HepG2 (cell line): ENCODE results near the gene CD320. TPM values are rescaled to one million over a fixed set of nuclear protein-coding genes. Genes with fewer than 3 reads are reported as not detected.

ENCODE experiments used
- ATAC-seq: fragments of 200-7000 bp; cut with Tn5 transposase; 3 replicates; pipeline ENCODE4 v1.9.1; 2020; ENCODE audit warnings: mild to moderate bottlenecking, moderate library complexity
- BruUV-seq: library from RNA; stranded (reverse); fragments of 400-500 nt; replicated peaks from 2 replicates; lab custom pipeline; 2021; lab: Mats Ljungman, UMichigan
- CTCF ChIA-PET: fragments of 300-600 bp; formaldehyde crosslinking; extraction: SDS; loops from one replicate; lab custom pipeline; 2021; ENCODE audit warnings: low total read pairs, inconsistent platforms, low intra/inter-chr PET ratio; lab: Yijun Ruan, JAX
- POLR2A ChIA-PET: fragments of 350-600 bp; sonication (Branson Sonifier 250); formaldehyde crosslinking; loops from one replicate; lab custom pipeline; 2020; ENCODE audit warnings: antibody characterized with exemption, inconsistent platforms; lab: Yijun Ruan, JAX
- DNase-seq: peaks from one replicate; pipeline ENCODE4 v3.0.0-alpha.2; 2015; ENCODE audit warnings: low spot score
- FAIRE-seq: peaks from 3 replicates; lab custom pipeline; 2011; peaks lifted over from hg19 to GRCh38; lab: Jason Lieb, UNC
- H2AFZ ChIP-seq: one replicate; pipeline ENCODE4 v1.6.1; 2011; ENCODE audit warnings: low read length, inconsistent platforms
- H3K27ac ChIP-seq: fragments of 300-600 bp; 3 replicates; pipeline ENCODE4 v1.8.0; 2011; ENCODE audit warnings: mixed run types, mild to moderate bottlenecking, mixed read lengths, low read length, inconsistent platforms; ENCODE audit not compliant: insufficient read depth; ENCODE audit errors: extremely low read length
- H3K27me3 ChIP-seq, 2 experiments: fragments of 200-600 bp in 1 of 2; 2 replicates in 1 of 2; 3 replicates in 1 of 2; pipeline versions ENCODE4 v1.6.0 to v1.8.0; 2011; ENCODE audit warnings: low read length in 2 of 2, mild to moderate bottlenecking in 2 of 2, moderate library complexity in 2 of 2, inconsistent platforms in 1 of 2; ENCODE audit not compliant: insufficient read depth in 2 of 2, control insufficient read depth in 1 of 2
- H3K36me3 ChIP-seq, 2 experiments: fragments of 200-600 bp in 1 of 2; replicated peaks in 1 of 2; 2 replicates in 1 of 2; 3 replicates in 1 of 2; pipeline versions ENCODE4 v1.5.1 to v1.8.0; 2011; ENCODE audit warnings: low read length in 2 of 2, inconsistent platforms in 1 of 2; ENCODE audit not compliant: insufficient read depth in 2 of 2, control insufficient read depth in 1 of 2
- H3K4me1 ChIP-seq: 2 replicates; pipeline ENCODE4 v1.5.1; 2012; ENCODE audit warnings: low read length, inconsistent platforms; ENCODE audit not compliant: insufficient read depth
- H3K4me2 ChIP-seq: 2 replicates; pipeline ENCODE4 v1.6.0; 2011; ENCODE audit warnings: low read depth, low read length, inconsistent platforms
- H3K4me3 ChIP-seq, 3 experiments: fragments of 200-600 bp in 1 of 3; sonication (generic), shearing (Covaris generic) in 1 of 3; replicated peaks in 1 of 3; 2 replicates each; pipeline ENCODE4 v1.5.1; 2011 to 2016; ENCODE audit warnings: low read length in 3 of 3, inconsistent platforms in 2 of 3, low read depth in 2 of 3, mild to moderate bottlenecking in 2 of 3, control low read depth in 1 of 3, mixed read lengths in 1 of 3; ENCODE audit not compliant: insufficient read depth in 1 of 3
- H3K79me2 ChIP-seq: one replicate; pipeline ENCODE4 v1.6.1; 2011; ENCODE audit warnings: low read length, inconsistent platforms; ENCODE audit not compliant: insufficient read depth
- H3K9ac ChIP-seq: 2 replicates; pipeline ENCODE4 v1.6.0; 2011; ENCODE audit warnings: mild to moderate bottlenecking, low read depth, low read length, inconsistent platforms; ENCODE audit not compliant: insufficient read depth
- H3K9me3 ChIP-seq: 2 replicates; pipeline ENCODE4 v1.5.1; 2012; ENCODE audit warnings: mild to moderate bottlenecking, low read length
- H4K20me1 ChIP-seq: 2 replicates; pipeline ENCODE4 v1.6.0; 2011; ENCODE audit warnings: inconsistent platforms, mild to moderate bottlenecking, low read length, moderate library complexity; ENCODE audit not compliant: insufficient read depth
- ETS1 ChIP-seq: sonication (generic); formaldehyde crosslinking; IDR thresholded peaks from 2 replicates; pipeline ENCODE4 v1.4.0; 2020; ENCODE audit warnings: missing genetic modification reagents
- HDAC6 ChIP-seq: fragments of 200-600 bp; sonication (generic); IDR thresholded peaks from 2 replicates; pipeline ENCODE4 v1.7.0; 2017; ENCODE audit warnings: mild to moderate bottlenecking, antibody characterized with exemption, low read length, low read depth
- SMAD3 ChIP-seq: sonication (generic); formaldehyde crosslinking; IDR thresholded peaks from 2 replicates; pipeline ENCODE4 v1.4.0; 2020; ENCODE audit warnings: missing genetic modification reagents
- ZBTB38 ChIP-seq: sonication (generic); formaldehyde crosslinking; IDR thresholded peaks from 2 replicates; pipeline ENCODE4 v1.5.1; 2020; ENCODE audit warnings: mild to moderate bottlenecking, missing genetic modification reagents
- WGBS: methylation state at CpG from one replicate; pipeline ENCODE4 v1.1.6; 2017; ENCODE audit warnings: low lambda C conversion rate; 5-methylcytosine and 5-hydroxymethylcytosine counted together
- in situ Hi-C: cut with HindIII; loops from 2 replicates; pipeline ENCODE4 v1.10.0; 2017; ENCODE audit warnings: low pct_unique_long_range_greater_than_20kb; ENCODE audit not compliant: extremely low pct_ligation_motif_present
- intact Hi-C: fragments of 100-400 bp; cut with micrococcal nuclease; formaldehyde crosslinking; loops from one replicate; pipeline ENCODE4 v1.10.0; 2022; ENCODE audit not compliant: unreplicated experiment
- polyA plus RNA-seq, 8 experiments: library from polyadenylated mRNA; depleted of rRNA in 3 of 8; stranded (reverse) in 7 of 8; unstranded in 1 of 8; fragments of >200 nt; fragmentation: Illumina TruSeq in 4 of 8; extraction: Trizol in 4 of 8; gene quantifications; 2 replicates each; pipeline versions ENCODE4 v1.2.1 to v1.2.3, GENCODE V29; 2011 to 2016; ENCODE audit warnings: low read depth in 4 of 8, missing spikeins in 1 of 8, mixed read lengths in 1 of 8; ENCODE audit not compliant: insufficient read depth in 1 of 8
- total RNA-seq, 5 experiments: library from RNA; depleted of rRNA; stranded (reverse); fragments of >200 nt; fragmentation: Illumina TruSeq; extraction: Trizol; gene quantifications; 2 replicates each; pipeline ENCODE4 v1.2.3, GENCODE V29; 2016; ENCODE audit warnings: low read depth in 1 of 5
- TF ChIP-seq, protein P1 (sequence below): sonication (generic); formaldehyde crosslinking; conservative IDR thresholded peaks from 2 replicates; pipeline ENCODE4 v1.8.1; 2023; ENCODE audit warnings: missing genetic modification reagents
- TF ChIP-seq, protein P2 (sequence below): sonication (generic); formaldehyde crosslinking; IDR thresholded peaks from 2 replicates; pipeline ENCODE4 v1.4.0; 2020; ENCODE audit warnings: missing genetic modification reagents

Gene CD320
- total and polyA plus RNA-seq, 2 of the 13 experiments (the other 11 are each of a cell fraction or from before 2014, with no cell fraction given), result 83.1 to 99.9 TPM

DNA sequence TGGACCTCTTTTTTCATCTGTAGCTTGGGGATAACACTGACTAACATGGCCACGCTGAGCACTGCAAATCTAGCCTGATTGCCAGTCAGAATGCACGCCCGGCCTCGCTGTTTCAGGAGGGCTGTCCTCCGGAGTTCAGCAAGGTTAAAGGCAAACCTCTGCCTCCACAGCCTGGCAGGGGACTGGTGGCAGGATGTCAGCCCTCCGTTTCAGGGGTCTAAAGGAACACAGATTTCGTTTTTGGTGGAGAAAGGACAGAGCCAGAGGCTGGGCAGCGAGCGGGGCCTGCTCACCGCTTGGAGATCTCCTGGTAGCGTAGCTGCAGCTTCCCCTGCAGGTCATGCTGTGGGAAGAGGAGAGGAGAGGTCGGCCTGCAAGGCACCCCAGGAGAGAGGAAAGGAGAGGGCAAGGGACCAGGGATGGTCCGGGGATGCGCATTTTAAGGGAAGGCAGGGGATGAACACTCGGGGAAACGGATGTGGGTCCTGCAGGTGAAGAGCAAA, 12.5 kb upstream of the CD320 start (continued):
- TF ChIP-seq, protein P1, sequence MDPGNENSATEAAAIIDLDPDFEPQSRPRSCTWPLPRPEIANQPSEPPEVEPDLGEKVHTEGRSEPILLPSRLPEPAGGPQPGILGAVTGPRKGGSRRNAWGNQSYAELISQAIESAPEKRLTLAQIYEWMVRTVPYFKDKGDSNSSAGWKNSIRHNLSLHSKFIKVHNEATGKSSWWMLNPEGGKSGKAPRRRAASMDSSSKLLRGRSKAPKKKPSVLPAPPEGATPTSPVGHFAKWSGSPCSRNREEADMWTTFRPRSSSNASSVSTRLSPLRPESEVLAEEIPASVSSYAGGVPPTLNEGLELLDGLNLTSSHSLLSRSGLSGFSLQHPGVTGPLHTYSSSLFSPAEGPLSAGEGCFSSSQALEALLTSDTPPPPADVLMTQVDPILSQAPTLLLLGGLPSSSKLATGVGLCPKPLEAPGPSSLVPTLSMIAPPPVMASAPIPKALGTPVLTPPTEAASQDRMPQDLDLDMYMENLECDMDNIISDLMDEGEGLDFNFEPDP (CRISPR knock-in tag), result no peak

GRCh38 chr19:8319807-8320520, 11.8 kb upstream of the CD320 start:
- peaks cover 34% of the 10 kb centered on the region for H3K79me2 ChIP-seq
- TF ChIP-seq ZBTB38 (CRISPR knock-in tag) (peak; percentile 71; the same call in 1 of the 2 replicates), SMAD3 (no peak), HDAC6 (no peak), ETS1 (no peak)
- TF ChIP-seq, protein P2, sequence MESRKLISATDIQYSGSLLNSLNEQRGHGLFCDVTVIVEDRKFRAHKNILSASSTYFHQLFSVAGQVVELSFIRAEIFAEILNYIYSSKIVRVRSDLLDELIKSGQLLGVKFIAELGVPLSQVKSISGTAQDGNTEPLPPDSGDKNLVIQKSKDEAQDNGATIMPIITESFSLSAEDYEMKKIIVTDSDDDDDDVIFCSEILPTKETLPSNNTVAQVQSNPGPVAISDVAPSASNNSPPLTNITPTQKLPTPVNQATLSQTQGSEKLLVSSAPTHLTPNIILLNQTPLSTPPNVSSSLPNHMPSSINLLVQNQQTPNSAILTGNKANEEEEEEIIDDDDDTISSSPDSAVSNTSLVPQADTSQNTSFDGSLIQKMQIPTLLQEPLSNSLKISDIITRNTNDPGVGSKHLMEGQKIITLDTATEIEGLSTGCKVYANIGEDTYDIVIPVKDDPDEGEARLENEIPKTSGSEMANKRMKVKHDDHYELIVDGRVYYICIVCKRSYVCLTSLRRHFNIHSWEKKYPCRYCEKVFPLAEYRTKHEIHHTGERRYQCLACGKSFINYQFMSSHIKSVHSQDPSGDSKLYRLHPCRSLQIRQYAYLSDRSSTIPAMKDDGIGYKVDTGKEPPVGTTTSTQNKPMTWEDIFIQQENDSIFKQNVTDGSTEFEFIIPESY, result peak; percentile 39; the same call in 1 of the 2 replicates
- intact Hi-C loops, result no loop called here

More at GRCh38 chr19:8319807-8320520, 11.8 kb upstream of the CD320 start:
- Histone ChIP-seq H2AFZ (no peak overlapping the region), H3K27ac (peak overlapping the region; percentile 88), H3K36me3 (peaks cover 3 to 21% of the 10 kb centered on the region in 2 experiments; a peak in 4 of 5 replicates), H3K4me1 (peaks cover 36% of the 10 kb centered on the region), H3K9me3 (no peaks in the 10 kb centered on the region), H3K4me2 (peak overlapping the region; percentile 73), H3K4me3 (peak overlapping the region; percentile 69 to 97 (median 82)), H4K20me1 (peaks cover 19% of the 10 kb centered on the region), H3K27me3 (no peaks in the 10 kb centered on the region; a peak in 1 of 5 replicates), H3K9ac (peak overlapping the region; percentile 99)
- WGBS, result 70% methylated on average over 19 of the region's 19 CpGs
- in situ Hi-C loops, result no loop called here
- FAIRE-seq (no peak), DNase-seq (peak; percentile 31), ATAC-seq (no peak)
- POLR2A ChIA-PET, result interaction anchor here (0.6 to 6.5 kb wide), 13 partner anchors 8 to 103 kb away, joined by 3 to 39 read pairs (median 6); partner anchors contain the start of genes CD320 and RAB11B
- CTCF ChIA-PET, result no interaction called here
- TSS peak; percentile 83 for BruUV-seq
